ENCODE measurements around the gene PPP2R5E.

DNA sequence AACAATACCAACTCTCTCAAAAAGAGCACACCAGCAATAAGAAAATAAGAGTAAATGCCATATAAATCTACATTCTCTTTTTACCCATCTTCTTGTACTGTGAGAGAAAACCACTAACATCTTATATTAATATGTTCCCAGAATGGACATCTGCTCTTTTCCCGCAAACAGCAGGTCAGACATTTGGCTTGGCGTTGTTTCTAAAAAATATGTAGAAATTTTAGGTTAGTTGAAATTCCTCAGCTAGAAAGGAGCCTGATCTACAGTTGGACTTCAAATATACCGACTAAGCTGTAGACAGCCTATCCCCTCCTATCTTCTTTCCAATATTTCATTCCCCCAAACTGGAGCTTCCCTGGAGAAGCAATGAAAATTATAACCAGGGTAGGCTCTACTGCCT, 88.7 kb downstream of the PPP2R5E start:
- no peak for TF ChIP-seq TAF1 (IDR thresholded peaks at IDR 0.05; ENCODE audit: borderline replicate concordance, insufficient read depth, low read length)
- TF ChIP-seq FOXP2 (optimal IDR thresholded peaks at IDR 0.05; ENCODE audit: borderline replicate concordance, extremely low read depth, extremely low read length, insufficient read depth) = no peak
- TF ChIP-seq REST (IDR thresholded peaks at IDR 0.05; ENCODE audit: insufficient read depth in 1 of 2, low read depth in 2 of 2, low read length in 2 of 2) = no peak
- TF ChIP-seq SIN3A (IDR thresholded peaks at IDR 0.05; ENCODE audit: borderline replicate concordance, insufficient read depth, low read length) = no peak
